ENCODE data around the gene PACS2. TPM values are rescaled to one million over a fixed set of nuclear protein-coding genes. Genes with fewer than 3 reads are reported as not detected.
A peak's percentile ranks its signal among the peaks of the same experiment; 100 is the strongest.

Gene PACS2
- total and polyA plus RNA-seq, 2 of the 8 experiments (the other 6 are each of a cell fraction or from before 2014, with no cell fraction given): 38.0 to 62.8 TPM

DNA sequence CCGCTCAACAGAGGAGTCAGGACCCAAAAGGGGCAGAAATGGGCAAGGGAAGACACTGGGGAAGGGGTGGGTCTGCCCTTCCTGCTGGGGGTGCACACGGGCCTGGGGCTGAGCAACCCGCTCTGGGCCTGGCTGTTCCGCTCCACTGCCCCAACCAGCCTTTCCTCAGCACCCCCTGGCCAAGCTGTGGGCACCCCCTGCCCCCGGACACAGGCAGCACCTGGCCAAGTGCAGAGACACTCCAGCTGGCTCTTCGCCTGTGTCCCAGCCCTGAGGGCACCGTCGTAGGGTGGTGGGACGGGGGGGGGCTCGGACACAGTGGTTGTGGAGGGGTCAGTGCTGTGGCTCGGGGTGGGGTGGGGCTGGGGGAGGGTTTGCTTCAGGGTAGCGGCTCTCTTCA, 10.3 kb downstream of the PACS2 start:
- no peak overlapping the region for H3K4me3 ChIP-seq (ENCODE audit: extremely low read depth in 1 of 4, insufficient read depth in 2 of 4, low read depth in 3 of 4, low read length in 4 of 4)
- no peak overlapping the region for H2BK5ac ChIP-seq (ENCODE audit: low read depth, low read length)
- H2BK15ac ChIP-seq (ENCODE audit: low read length): no peak overlapping the region
- no peaks in the 10 kb centered on the region for H3K23me2 ChIP-seq (ENCODE audit: low read depth, low read length)
- H3K36me3 ChIP-seq (ENCODE audit: control insufficient read depth in 2 of 4, insufficient read depth in 4 of 4, low read length in 3 of 4): no peaks in the 10 kb centered on the region
- H3K27ac ChIP-seq (ENCODE audit: low read depth, low read length): no peak overlapping the region
- H3K18ac ChIP-seq (ENCODE audit: extremely low read depth, low read length): no peak overlapping the region
- no peak overlapping the region for H2AFZ ChIP-seq (ENCODE audit: low read length)
- CTCF ChIA-PET (ENCODE audit: partially characterized antibody): interaction anchor here (0.6 to 2.9 kb wide), 11 partner anchors 8 to 161 kb away, joined by 3 to 17 read pairs (median 5); no protein-coding TSS in a partner anchor
- no peak overlapping the region for H2BK12ac ChIP-seq (ENCODE audit: low read depth, low read length)
- WGBS, 2 experiments (ENCODE audit: extremely low coverage in 1 of 2, insufficient coverage in 1 of 2, insufficient read length in 1 of 2, insufficient replicate concordance in 2 of 2, low coverage in 1 of 2, low lambda C conversion rate in 2 of 2, missing lambda C conversion rate in 1 of 2): 84% methylated on average over 6 of the region's 12 CpGs; no CpG with 5 or more reads in 1 of the 2 experiments
- TF ChIP-seq POLR2A (IDR thresholded peaks at IDR 0.05; ENCODE audit: control extremely low read depth in 1 of 2, low read depth in 2 of 2, low read length in 2 of 2): no peak
- TF ChIP-seq TAF7 (optimal IDR thresholded peaks at IDR 0.05; ENCODE audit: borderline replicate concordance, low read depth, low read length): no peak
- TF ChIP-seq, protein P1, sequence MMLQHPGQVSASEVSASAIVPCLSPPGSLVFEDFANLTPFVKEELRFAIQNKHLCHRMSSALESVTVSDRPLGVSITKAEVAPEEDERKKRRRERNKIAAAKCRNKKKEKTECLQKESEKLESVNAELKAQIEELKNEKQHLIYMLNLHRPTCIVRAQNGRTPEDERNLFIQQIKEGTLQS (IDR thresholded peaks at IDR 0.05; ENCODE audit: insufficient read depth, low read depth, low read length): no peak
- TF ChIP-seq RFX5 (IDR thresholded peaks at IDR 0.05; ENCODE audit: borderline replicate concordance, low read depth, low read length): no peak
- TF ChIP-seq FOSL1 (IDR thresholded peaks at IDR 0.05; ENCODE audit: insufficient read depth, low read depth, low read length): no peak
- no peak for TF ChIP-seq NANOG (IDR thresholded peaks at IDR 0.05; ENCODE audit: insufficient read depth, low read depth, low read length, poor library complexity, severe bottlenecking)
- FAIRE-seq (no peak), DNase-seq (ENCODE audit: low read depth in 1 of 2, low spot score in 2 of 2) (no peak)
- H3K79me2 ChIP-seq (ENCODE audit: control insufficient read depth in 1 of 2, insufficient read depth in 2 of 2, low read length in 2 of 2): peaks cover 0 to 85% of the 10 kb centered on the region in 2 experiments; a peak in 2 of 4 replicates
- no peaks in the 10 kb centered on the region for H3K9me3 ChIP-seq (ENCODE audit: insufficient read depth in 2 of 2, low read depth in 1 of 2, low read length in 1 of 2)
- H3K27me3 ChIP-seq (replicated peaks in 1 of 4; ENCODE audit: control insufficient read depth in 3 of 4, extremely low read depth in 1 of 4, insufficient read depth in 3 of 4, low read length in 3 of 4): no peaks in the 10 kb centered on the region
- H2AK5ac ChIP-seq (ENCODE audit: low read depth, low read length): no peak overlapping the region; the same call in 1 of the 2 replicates
- H4K20me1 ChIP-seq (replicated peaks in 1 of 2; ENCODE audit: control insufficient read depth in 1 of 2, insufficient read depth in 2 of 2, low read length in 2 of 2): peaks cover 38 to 60% of the 10 kb centered on the region in 2 experiments
- H2BK20ac ChIP-seq (ENCODE audit: low read length): no peak overlapping the region
- H3K56ac ChIP-seq (replicated peaks; ENCODE audit: insufficient read length, low read depth, low read length): no peak overlapping the region
- H3K79me1 ChIP-seq (ENCODE audit: low read depth, low read length): peaks cover 48% of the 10 kb centered on the region
- H2BK120ac ChIP-seq (replicated peaks; ENCODE audit: low read depth, low read length): no peak overlapping the region
- peaks cover 6 to 42% (median 33%) of the 10 kb centered on the region in 4 experiments for H3K4me1 ChIP-seq (replicated peaks in 1 of 4; ENCODE audit: control insufficient read depth in 3 of 4, insufficient read depth in 4 of 4, low read length in 3 of 4)
- peak overlapping the region; percentile 84; the same call in 1 of the 2 replicates for H4K8ac ChIP-seq (ENCODE audit: extremely low read depth, insufficient read depth, low read length)
- POLR2A ChIA-PET (ENCODE audit: partially characterized antibody): interaction anchor here (1.4 kb wide), 1 partner anchor 24 kb away, joined by 4 read pairs; the partner anchor contains the start of gene BRF1
- H4K5ac ChIP-seq (ENCODE audit: insufficient read length, low read depth, low read length): no peak overlapping the region
- H3K23ac ChIP-seq (ENCODE audit: insufficient read length): no peak overlapping the region
- H3K14ac ChIP-seq (ENCODE audit: insufficient read length): no peak overlapping the region
- no peak overlapping the region for H3K9ac ChIP-seq (replicated peaks in 1 of 4; ENCODE audit: extremely low read depth in 1 of 4, low read depth in 3 of 4, low read length in 3 of 4)
- no peak overlapping the region for H3K4ac ChIP-seq (replicated peaks; ENCODE audit: insufficient read length, low read depth, low read length)
- no peak overlapping the region for H4K91ac ChIP-seq (replicated peaks; ENCODE audit: insufficient read length, low read length)
- H3K4me2 ChIP-seq (ENCODE audit: insufficient read depth in 1 of 2, low read depth in 2 of 2, low read length in 2 of 2): no peak overlapping the region; a peak in 1 of 4 replicates

Data from H1 (cell line).